HTERT RPE-1 (cell line): ENCODE measurements around the gene RNF19B.
"Not testable (repeated sequence)": the region's sequence is repeated elsewhere in the genome, so short reads cannot be mapped to it uniquely, and the experiment has no call there.

Experiments used
- in situ Hi-C: fragments of 300-500 bp; cut with MboI; formaldehyde crosslinking; loops from 4 replicates; pipeline ENCODE4 v1.14.3; 2020; ENCODE audit warnings: low sequenced_read_pairs

Gene RNF19B

DNA sequence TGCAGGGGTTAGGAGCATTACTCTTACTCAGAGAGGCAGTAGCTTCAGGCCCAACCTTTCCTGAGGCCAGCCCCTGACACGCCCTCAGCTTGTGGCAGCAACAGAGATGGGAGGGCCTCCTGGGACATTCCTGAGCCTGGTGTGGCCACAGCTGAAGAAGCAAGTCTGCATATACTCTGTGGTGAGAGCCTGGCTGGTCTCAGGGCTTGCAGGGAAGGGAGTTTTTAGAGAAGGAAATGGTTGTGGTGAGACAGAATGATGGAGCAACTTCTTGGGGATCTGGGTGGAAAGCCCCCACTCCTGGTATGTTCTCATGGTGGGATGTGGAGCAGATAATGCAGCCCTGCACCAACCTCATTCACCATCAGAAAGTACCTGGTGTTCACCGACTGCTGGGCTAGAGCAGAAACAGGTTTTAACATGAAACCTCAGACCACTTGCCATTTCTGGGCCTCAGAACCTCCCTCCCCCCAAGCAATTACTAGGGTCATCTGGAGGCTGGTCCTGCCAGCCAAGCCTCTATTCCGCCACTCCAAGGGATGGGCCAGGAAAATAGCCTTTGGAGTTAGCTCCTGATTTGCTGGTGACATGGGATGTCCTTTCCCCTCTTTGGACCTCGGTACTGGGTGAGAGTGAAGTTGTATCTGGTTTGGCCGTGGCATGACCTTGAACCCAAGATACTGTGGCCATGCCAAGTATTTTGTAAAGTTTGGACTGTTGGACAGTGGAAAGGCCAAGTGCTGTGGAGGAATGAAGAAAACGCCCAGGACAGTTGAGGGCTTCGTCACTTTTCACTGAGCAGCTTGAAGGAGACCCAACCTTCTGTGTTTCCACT is 28.1 kb upstream of the RNF19B start:
- in situ Hi-C loops, result no loop called here

- in situ Hi-C loops, result no loop called here
Observed at GRCh38 chr1:32991819-32992488, 27.3 kb upstream of the RNF19B start.

DNA sequence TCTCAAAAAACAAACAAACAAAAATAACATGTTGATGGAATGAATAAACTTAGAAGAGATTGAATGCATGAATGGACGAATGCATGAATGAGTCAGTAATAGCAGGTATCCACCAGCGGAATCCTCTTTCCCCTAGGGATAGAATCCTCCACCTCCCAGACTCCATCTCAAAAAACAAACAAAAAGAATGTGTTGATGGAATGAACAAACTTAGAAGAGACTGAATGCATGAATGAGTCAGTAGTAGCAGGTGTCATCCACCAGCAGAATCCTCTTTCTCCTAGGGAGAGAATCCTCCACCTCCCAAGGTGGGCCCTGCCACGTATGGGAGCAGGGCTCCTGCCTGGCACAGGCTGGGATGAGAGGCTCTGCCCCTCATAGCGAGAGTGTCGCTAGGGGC is 26.8 kb upstream of the RNF19B start:
- in situ Hi-C loops, result no loop called here

DNA sequence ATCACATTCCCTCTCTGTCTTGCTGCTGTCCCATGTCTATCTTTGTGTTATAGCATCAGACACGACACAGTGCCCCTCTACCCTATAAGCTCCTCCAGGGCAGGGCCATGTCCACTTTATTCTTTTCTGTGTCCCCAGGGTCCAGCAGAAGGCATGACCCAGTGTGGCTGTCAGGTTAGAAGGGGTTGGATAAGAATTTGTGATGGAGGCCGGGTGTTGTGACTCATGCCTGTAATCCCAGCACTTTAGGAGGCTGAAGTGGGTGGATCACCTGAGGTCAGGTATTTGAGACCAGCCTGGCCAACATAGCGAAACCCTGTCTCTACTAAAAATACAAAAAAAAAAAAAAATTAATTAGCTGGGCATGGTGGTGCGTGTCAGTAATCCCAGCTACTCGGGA is 26.3 kb upstream of the RNF19B start:
- in situ Hi-C loops, result no loop called here

DNA sequence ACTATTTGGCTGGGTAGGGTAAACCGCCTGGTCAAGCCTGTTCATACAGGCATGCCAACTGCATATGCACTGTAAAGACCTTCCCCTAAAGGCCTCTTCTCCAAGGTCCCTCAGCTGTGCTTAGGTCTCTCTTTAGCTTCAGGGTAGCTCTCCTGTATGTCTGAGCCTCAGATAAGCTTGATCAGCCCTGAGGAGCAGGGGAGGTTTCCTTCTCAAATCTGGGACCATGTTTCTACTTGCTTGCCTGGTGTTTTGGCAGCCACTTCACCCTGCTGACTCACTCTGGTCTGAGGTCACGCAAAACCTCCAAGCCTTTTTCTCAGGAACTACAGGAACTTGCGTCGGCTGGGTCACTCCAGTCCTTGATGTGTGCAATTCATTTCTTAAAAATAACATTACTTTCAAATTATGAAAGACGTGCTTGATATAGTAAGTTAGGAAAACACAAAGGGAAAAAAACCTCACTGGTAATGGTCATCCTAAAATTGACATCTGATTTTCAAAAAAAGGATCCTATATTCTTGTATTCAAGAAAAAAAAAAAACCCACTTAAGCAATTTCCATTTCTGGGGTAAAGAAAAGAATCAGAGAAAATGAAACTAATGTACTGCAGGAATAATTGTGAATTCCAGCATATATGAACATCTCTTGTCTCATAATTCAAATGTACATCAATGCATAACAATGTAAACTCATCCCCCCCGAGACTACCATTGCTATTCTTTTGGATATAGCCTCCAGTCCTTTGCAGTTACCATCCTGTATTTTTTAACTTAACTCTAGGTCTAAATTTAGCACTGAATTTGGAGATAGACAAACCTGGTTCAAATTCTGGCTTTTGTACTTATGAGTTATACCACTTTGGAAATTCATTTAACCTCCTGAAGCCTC is 24.8 kb upstream of the RNF19B start:
- in situ Hi-C loops, result no loop called here

DNA sequence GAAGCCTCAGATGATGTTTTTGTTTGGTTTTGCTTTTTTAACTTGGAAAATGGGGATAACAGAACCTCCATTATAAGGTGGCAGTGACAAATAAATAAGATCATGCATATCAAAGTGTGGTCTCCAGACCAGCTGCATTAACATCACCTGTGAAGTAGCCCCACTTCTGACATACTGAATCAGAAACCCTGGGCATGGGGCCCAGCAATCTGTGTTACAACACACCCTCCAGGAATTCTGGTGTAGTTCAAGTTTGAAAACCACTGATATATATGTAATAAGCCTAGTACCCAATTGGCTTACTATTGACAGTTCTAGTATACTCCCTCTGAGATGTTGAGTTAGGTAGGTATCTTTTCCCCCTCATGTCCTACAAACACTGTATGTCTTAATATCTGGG is 24.1 kb upstream of the RNF19B start:
- in situ Hi-C loops, result no loop called here

DNA sequence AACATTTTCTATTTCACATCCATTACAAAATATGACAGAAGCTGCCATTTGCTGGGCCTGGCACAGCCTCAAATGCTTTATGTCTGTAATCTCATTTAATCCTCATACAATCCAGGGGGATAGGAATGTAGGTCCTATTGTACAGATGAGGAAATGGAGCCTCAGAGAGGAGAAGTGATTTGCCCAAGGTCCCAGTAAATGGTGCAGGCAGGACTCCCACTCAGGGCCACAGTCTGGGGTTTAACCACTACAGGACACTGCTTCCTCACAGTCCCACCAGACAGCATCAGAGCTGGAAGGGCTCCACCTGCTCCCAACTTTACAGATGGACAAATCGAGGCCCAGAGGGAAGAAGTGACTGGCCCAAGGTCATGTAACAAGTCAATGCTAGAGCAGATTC is 20.6 kb upstream of the RNF19B start:
- in situ Hi-C loops, result no loop called here

- in situ Hi-C loops, result no loop called here
Observed at GRCh38 chr1:32984455-32985171, 20.0 kb upstream of the RNF19B start.

DNA sequence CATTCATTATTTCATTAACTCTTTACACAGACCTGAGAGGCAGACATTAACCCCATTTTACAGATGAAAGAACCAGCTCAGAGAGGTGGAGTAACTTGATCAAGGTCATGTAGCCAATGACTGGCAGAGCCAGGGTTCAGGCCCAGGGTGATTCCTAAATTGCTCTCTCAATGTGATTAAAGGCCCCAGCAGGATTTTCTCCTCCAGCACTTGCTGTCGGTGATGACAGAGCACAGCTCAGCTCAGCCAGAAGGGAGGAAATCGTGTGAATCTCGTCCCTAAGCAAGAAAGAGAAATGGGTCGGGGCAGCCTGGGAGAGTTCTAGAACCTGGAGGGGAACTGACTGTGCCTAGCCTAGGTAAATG is 19.5 kb upstream of the RNF19B start:
- in situ Hi-C loops, result no loop called here

DNA sequence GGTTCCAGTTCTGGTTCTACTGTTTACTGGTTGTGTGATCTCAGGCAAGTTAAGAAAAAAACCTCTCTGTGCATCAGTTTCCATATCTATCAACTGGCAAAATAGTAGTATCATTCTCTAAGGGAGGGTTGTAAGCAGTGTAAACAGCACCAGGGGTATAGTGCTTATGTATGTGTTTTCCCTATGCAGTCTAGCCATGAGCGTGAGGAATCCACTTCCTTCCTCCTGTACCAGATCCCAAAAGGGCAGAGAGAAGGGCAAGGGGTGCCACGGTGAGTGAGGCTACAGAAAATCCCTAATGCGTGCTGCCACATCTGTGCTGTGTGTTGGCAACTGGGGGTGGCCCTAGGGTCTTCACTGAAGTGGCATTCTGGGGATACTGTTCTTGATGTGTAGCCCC is 18.4 kb upstream of the RNF19B start:
- in situ Hi-C loops, result no loop called here

DNA sequence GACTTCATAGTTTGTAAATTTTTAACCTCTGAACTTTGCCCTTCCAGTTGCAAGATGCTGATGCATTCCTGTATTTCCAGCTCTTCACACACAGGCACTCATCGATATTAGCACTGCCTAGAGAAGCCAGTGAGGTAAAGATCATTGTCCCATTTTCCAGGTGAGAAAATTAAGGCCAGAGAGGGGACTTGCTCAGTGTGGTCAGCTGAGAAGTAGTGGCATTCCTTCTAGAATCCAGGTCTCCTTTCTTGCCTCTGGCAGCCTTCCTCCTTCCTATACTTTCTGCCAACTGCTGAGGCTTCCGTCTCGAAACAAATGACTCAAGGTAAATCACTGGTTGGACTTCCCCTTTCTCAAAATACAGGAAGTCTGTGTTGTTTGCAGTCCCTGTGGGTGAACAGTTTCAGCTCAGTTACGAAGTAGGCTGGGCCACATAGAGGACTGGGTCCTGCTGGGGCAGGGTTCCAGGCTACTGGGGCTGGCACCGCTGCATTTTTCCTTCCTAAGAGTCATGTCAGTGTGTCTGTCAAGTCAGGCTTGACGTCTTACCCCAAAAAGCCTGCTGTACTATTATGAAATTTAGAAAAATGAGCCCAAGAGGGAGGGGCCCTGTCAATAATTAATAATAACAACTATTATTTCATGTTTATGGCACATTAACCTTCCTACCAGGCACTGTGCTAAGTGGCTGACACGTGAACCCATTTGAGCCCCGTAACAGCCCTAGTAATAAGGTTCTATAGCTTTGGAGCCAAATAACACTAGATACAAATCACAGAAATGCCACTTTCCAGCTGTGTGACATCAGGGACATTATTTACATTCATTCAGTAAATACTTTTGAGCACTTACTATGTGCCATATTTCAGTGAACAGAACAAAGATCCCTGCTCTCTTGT is 16.6 kb upstream of the RNF19B start:
- in situ Hi-C loops, result no loop called here

DNA sequence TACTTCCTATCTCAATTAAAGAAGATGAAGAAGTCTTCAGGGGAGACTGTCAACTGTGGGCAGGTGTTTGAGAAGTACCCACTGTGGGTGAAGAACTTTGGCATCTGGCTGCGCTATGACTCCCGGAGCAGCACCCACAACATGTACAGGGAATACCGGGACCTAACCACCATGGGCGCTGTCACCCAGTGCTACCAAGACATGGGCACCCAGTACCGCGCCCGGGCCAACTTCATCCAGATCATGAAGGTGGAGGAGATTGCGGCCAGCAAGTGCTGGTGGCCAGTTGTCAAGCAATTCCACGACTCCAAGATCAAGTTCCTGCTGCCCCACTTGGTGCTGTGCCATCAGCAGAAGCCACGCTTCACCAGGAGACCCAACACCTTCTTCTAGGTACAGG is 15.5 kb upstream of the RNF19B start:
- in situ Hi-C loops, result no loop called here

- in situ Hi-C loops, result no loop called here
Observed at GRCh38 chr1:32978854-32979253, 14.2 kb upstream of the RNF19B start.

GRCh38 chr1:32977546-32978087 is 13.0 kb upstream of the RNF19B start:
- in situ Hi-C loops, result no loop called here

- in situ Hi-C loops, result not testable (repeated sequence)
Observed at GRCh38 chr1:32975055-32975454, 10.4 kb upstream of the RNF19B start.

- in situ Hi-C loops, result not testable (repeated sequence)
Observed at GRCh38 chr1:32973458-32973857, 8.8 kb upstream of the RNF19B start.

DNA sequence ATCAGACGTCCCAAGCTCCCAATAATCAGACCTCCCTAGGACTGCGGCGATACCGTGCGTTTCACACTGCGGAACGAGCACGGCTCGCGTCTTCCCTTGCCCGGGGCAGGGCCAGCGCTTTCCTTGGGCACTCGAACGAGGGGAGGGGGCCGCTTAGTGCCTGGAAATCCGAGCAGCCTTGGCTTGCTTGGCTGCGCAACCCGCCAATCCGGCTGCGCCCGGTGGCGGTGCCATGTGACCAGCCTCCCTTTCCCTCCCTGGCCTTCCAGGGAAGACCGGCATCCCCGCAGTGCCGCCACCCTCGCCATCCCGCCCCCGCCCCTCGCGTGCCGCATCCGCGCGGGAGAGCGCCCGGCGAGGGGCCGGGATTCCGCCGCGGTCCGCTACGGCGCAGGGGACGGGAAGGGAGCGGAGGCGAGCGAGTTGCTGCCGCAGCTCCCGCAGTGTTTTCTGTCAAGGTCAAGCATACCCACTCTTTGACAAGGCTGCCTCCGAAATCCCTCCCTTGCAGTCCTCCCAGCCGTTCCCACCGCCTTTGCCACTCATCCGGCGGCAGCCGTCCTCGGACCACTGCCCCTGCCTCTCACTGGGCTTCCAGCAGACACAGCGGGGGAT is 8.3 kb upstream of the RNF19B start:
- in situ Hi-C loops, result no loop called here

- in situ Hi-C loops, result no loop called here
Observed at GRCh38 chr1:32971576-32971975, 7.0 kb upstream of the RNF19B start.

- in situ Hi-C loops, result no loop called here
Observed at GRCh38 chr1:32971156-32971555, 6.5 kb upstream of the RNF19B start.
